Stimulated activated CD8-positive, alpha-beta memory T cell treated with anti-CD3 and anti-CD28 coated beads, Interleukin-15, amount 100 ng/mL, for 48 hours (primary cell): Measurements from ENCODE around the gene ATP8B3.

ENCODE experiments used
- DNase-seq, 2 donors: peaks; one replicate each; pipeline ENCODE4 v3.0.0-alpha.2; 2020; ENCODE audit warnings: low read depth in 2 of 2

Gene ATP8B3

GRCh38 chr19:1756705-1757465 lies 55.2 kb downstream of the ATP8B3 start:
- DNase-seq = no peak

DNA sequence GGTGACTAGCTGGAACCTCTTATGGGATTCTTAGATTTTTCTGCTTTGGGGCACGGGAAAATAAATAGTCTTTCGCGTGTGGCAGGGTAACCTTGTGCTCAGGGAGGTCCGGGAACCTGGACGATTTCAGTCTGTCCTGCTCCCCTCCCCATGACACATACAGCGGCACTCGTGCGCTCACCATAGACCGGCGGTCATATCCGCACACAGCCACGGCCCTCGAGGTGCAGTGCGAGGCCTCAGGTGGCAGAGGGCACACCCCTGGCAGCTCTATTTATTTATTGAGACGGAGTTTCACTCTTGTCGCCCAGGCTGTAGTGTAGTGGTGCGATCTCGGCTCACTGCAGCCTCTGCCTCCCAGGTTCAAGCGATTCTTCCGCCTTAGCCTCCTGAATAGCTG lies 55.8 kb downstream of the ATP8B3 start:
- no peak for DNase-seq

DNA sequence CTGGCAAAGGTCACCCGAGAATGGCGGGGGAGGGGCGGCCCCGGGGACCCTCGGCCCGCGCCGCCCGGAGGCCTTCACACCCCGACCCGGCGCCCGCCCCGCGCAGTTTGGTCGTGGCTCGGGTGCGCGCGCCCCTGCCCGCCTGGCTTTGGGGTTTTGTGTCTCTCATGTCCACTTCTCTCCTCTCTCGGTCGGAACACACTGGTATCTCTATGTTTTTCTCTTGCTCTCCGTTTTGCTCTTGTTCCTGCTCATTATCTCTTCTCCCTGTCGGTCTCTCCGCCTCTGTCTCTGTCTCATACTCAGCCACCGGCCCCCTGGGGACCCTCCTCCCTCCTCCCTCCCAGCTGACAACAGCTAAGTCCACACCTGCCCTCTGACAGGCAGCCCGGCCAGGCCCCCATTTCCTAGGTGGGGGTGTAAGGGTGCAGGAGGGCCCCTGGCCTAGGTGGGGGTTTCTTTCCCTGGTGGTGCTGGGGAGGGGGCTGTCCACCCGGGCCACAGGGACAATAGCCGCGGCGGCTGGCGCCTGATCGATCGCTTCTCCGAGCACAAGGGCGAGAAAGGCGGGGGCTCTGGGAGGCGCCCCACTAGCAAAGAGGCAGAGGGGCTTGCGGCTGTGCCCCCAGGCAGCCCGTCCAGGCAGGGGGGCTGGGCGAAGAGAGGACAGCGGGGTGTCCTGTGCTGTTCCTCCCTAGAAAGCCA lies 56.5 kb downstream of the ATP8B3 start:
- DNase-seq = no peak

- no peak for DNase-seq
These were observed 57.2 kb downstream of the ATP8B3 start for GRCh38 chr19:1754636-1755466.

DNA sequence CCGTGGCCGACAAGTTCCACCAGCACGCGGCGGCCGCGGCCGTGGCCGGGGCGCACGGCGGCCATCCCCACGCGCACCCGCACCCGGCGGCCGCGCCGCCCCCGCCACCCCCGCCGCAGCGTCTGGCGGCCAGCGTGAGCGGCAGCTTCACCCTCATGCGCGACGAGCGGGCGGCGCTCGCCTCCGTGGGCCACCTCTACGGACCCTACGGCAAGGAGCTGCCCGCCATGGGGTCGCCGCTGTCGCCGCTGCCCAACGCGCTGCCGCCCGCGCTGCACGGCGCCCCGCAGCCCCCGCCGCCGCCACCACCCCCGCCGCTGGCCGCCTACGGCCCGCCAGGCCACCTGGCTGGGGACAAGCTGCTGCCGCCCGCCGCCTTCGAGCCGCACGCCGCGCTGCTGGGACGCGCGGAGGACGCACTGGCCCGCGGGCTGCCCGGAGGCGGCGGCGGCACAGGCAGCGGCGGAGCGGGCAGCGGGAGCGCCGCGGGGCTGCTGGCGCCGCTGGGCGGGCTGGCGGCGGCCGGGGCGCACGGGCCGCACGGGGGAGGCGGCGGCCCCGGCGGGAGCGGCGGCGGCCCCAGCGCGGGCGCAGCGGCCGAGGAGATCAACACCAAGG lies 57.9 kb downstream of the ATP8B3 start:
- no peak for DNase-seq

- DNase-seq = no peak
These were observed 59.0 kb downstream of the ATP8B3 start, which contains the start of gene ONECUT3 for GRCh38 chr19:1752757-1753728. ONECUT3 (plus strand) TSS chr19:1753506; CDS start chr19:1753663, 157 bp downstream.

- DNase-seq = no peak
These were observed 59.9 kb downstream of the ATP8B3 start for GRCh38 chr19:1752009-1752756.

DNA sequence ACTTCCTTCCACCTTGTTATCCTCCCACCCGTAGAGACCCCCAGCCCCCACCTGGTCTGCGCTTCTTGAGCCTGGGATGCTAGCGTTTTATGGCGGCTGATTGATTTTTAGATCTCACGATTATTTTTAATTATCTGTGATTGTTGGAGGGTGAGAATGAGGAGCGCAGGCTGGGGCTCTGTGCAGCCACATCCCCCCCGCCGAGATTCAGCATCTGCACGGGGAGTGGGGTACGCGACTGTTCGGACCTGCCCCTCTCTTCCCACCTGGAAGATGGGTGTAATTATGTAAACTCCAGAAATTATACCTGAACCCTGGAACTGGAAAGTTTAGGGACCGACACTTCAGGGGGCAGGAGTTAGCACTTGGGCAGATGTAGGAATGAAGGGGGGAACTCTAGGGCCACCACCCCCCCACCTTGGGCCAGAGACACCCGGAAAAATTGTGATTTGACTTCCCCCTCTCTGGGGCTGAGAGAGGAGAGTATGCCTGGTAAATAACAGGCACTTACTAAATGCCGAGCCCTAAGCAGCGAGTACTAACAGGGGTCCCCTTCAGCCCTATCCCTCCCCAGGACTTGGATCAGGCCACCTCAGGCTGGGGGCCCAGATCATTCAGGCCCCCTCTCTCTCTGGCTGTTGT lies 60.6 kb downstream of the ATP8B3 start:
- DNase-seq = no peak

- no peak for DNase-seq
These were observed 61.6 kb downstream of the ATP8B3 start for GRCh38 chr19:1750343-1751021.

GRCh38 chr19:1749373-1750342 lies 62.4 kb downstream of the ATP8B3 start:
- DNase-seq = no peak

GRCh38 chr19:1748873-1749341 lies 63.2 kb downstream of the ATP8B3 start:
- no peak for DNase-seq

DNA sequence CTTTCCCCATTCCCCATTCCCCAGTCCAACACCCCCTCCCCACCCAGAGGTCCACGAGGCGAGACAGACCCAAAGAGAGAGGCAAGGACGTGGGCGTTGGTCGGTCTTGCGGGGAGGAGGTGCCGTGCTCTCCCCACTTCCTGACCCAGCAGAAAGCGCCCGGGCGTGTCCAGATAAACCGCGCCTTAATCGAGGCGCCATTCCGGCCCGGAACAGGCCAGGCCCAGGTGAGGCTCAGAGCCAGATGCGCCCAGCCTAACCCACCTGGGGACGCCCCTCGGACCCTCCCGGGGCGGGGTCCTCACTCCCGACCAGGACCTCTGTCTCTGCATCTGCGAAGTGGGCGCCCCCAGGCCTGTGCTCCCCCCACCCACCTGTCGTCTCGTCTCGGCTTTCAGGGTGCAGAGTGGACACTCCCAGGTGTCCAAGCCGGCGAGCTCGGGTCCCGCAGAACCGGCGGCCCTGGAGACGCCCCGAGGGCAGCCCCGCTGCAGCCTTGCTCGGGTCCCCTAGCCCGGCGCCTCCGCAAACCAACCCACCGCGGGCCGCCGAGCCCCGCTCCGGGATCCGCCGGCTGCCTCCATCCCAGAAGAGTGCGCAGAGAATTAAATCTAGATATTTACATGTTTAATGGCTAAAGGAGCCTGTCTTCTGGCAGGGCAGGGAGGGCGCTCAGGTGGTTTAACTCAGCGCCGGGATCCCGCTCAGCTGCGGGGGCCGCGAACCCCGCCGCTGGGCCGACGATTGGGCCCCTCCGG lies 63.8 kb downstream of the ATP8B3 start:
- no peak for DNase-seq

DNA sequence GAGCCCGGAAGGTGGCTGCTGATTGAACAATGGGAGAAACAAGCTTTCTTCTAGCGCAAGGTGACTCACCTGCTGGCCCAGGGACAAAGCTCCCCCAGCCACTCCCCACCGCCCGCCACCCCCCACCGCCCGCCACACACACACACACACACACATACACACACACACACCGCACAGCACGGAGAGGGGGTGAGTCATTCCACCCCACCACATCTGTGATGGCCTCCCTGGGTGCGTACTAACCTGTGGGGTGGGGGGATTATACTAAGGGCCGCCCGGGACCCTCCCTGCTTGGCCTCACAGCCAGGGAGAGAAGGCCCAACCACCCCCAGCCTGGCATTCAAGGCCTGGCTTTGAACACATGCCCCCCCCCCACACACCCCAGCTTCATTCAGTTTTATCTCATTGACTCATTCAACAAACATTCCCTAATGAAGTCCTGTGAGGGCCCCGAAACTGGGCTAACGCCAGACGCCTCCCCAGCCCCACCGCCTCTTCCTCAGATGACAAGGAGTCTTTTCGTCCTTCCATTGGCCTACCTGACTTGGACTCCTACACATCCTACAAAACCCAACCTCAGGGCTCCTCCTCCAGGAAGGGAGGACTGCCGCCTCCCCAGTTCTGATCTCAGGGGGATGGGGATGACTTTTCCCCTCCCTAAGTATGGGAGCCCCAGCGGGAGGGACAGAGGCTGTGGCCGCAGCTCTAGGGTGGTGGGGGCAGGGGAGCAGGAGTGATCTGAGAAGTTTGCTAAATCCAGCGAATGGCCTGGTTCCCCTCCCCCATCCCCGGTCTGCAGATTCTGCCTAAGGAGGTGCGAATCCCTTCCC lies 64.6 kb downstream of the ATP8B3 start:
- DNase-seq = no peak

DNA sequence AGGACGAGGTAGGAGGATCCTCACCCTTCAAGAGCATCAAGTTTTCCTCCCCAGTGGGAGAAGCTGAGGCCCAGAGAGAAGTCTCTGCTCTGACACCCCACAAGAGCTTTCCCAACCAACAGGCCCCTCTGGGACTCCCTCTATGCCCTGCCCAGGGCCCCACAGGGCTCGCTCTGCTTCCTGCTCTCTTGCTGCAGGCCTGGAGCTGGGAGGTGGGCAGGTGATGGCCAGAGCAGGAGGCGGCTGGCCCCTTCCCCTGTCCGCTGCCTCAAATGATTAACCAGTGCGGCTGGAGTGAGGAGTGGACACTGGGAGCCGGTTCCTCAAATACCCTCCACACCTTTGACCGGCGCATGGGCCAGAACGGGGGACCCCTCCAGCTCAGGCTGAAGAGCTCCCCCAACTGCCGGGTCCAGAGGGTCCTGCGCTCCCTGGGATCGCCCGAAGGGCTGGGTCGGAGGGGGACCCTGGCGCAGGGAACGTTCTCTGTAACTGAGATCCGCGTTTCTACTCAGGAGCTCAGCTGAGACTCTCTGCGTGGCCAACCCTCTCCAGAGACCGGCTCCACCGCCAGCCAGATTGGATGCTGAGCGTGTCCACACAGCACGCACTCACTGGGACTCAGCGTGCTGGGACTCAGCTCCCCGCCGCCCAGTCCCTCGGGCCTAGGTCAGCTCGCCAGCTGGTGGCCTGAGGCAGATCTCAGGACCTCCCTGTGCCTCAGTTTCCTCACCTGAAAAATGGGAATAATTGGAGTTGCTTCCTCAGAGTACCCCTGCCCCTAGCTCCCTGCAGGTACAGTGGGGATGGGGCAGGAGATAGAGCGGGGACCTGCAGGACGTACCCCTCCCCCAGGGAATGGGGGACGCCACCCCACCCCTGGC lies 65.4 kb downstream of the ATP8B3 start:
- no peak for DNase-seq

DNA sequence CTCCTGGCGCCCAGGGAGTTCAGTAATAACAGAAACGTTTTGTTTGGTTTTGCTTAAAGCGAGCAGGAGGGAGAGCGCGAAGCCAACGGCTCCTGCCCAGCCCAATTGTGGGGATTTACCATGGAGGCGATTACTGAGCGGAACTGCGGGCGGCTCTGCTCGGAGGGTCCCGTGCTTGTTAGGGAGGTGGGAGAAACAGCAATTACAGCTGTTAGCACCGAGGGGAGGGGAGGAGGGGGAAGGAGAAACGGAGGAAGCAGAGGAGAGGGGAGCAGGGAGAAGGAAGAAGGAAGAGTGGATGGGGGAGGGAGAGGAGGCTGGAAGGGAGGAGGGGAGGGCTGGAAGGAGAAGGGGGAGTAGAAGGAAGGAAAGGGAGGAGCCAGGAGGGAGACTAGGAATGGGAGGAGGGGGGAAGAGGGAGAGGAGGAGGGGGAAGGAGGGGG lies 66.5 kb downstream of the ATP8B3 start:
- DNase-seq = no peak
